Mesenteric fat pad (tissue), 1 donor: Measurements from ENCODE around the gene ADSL. TPM values are rescaled to one million over a fixed set of nuclear protein-coding genes. Genes with fewer than 3 reads are reported as not detected.

Experiments used
- DNase-seq: peaks from one replicate; pipeline ENCODE4 v3.0.0-alpha.2; 2020; ENCODE audit warnings: low spot score
- total RNA-seq: library from RNA; stranded (reverse); fragmentation: NEBNext Ultra II Directional; extraction: Animal tissue kit (Norgen Biotek cat#: 25700); gene quantifications from one replicate; pipeline ENCODE4 v1.2.1, GENCODE V29; 2021
- donor health status: DM: yes; HTN: yes; CAD: no.

ADSL gene
- total RNA-seq, 1 donor from 2014 or later: 55.1 TPM

DNA sequence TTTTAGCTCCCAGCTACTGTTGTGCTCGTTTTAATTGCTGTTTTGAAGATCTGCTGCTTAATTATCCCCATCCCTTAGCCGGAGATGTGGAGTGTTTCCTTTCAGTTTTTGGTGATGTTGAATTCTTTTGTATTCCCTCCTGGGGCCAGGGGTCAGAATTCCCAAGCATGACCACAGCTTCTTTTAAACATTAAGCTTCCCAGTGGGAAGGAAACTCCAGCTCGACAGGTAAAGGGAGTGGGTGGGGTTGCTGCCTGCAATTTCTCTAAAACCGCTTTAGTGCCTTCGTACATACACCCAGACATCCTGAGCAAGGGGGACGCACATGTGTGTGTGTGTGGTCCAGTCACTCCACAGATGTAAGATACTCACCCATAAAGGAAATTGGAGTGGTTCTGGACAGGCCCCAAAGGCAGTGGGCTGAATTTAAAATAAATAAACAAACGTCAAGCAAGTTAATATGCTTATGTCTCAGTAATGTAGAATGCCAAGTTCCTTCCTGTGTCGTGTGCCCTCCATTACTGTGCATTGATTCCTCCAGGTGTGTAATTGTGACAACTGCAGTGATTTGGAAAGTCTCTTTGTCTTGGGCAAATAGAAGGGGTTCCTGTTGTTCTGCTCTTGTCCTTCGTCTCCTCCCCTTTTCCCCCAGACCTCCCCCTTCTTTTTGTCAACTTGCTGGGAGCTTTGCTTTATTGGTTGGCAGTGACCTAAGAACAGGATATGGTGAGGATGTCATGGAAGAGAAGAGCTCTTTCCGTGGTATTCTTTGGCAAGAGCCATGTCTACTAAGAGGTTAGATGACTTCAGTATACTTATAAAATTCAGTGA lies 19.2 kb upstream of the ADSL start:
- no peak for DNase-seq

- no peak for DNase-seq
Measured at GRCh38 chr22:40328546-40329456, 17.5 kb upstream of the ADSL start.

- no peak for DNase-seq
Measured at GRCh38 chr22:40329466-40329865, 16.8 kb upstream of the ADSL start.

DNA sequence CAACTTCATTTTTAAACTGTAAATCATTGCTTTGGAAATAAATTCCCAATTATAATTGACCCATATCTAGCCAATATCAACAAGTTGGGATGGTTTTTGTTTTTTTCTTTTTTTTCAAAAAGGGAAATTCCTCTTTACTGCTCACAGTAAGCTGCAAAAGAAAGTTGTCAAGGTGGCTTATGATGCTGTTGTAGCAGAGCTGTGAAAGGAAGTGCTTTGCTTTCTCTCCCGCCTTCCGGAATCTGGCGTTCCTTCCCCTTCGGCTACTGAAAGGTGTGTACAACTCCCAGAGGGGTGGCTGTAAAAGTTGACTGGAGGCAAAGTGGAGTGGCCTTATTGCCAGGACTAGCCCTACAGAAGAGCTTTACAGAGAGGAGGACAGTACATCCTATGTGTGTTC lies 16.2 kb upstream of the ADSL start:
- no peak for DNase-seq

- no peak for DNase-seq
Measured at GRCh38 chr22:40330615-40331014, 15.7 kb upstream of the ADSL start.

- DNase-seq: no peak
Measured at GRCh38 chr22:40331706-40332105, 14.6 kb upstream of the ADSL start.

GRCh38 chr22:40332319-40332781 lies 13.9 kb upstream of the ADSL start:
- DNase-seq: no peak

GRCh38 chr22:40334060-40334459 lies 12.2 kb upstream of the ADSL start:
- no peak for DNase-seq

GRCh38 chr22:40334899-40335298 lies 11.4 kb upstream of the ADSL start:
- no peak for DNase-seq

DNA sequence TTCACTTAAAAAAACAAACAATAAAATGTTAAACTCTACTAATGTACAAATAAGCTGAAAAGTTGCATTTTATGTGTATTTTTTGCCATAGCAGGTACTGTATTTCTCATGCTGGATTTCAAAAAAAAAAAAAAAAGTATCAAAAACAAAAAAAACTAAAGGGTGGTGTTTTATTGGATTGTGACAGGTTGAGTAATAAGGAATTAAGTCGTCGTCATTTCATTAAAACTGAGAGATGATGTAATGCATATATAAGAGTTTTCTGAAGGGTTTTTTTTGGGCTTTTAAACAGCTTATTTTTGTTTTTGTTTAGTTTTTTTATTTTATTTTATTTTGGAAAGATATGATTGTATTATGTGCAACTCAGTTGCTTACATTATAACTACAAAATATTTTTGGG lies 10.9 kb upstream of the ADSL start:
- no peak for DNase-seq

GRCh38 chr22:40340044-40340443 lies 6.3 kb upstream of the ADSL start:
- no peak for DNase-seq

GRCh38 chr22:40341604-40342003 lies 4.7 kb upstream of the ADSL start:
- DNase-seq: no peak

DNA sequence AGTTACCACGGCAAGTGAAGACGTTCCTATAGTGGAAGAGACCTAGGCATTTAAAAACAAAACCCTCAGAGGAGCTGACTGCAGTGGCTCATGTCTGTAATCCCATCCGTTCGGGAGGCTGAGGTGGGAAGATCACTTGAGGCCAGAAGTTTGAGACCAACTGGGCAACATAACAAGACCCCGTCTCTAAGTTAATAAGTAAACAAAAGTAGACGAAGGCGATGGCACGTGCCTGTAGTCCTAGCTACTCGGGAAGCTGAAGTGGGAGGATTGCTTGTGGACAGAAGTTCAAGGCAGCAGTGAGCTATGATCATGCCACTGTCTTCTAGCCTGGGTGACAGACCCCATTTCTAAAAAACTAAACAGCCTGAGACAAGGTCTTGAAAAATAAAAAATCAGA lies 3.8 kb upstream of the ADSL start:
- no peak for DNase-seq

DNA sequence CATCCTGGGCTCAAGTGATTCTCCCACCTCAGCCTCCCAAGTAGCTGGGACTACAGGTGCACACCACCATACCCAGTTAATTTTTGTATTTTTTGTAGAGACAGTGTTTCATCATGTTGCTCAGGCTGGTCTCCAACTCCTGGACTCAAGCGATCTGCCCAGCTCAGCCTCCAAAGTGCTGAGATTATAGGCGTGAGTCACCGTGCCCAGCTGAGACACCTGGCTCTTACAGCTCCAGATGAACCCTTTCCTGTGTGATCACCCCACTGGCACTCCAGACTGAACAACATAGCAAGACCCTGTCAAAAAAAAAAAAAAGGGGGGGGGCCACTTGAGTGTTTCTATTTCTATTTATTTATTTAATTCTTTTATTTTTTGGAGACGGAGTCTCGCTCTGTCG lies 1.0 kb upstream of the ADSL start:
- DNase-seq: no peak

- no peak for DNase-seq
Measured at GRCh38 chr22:40345815-40346184, 500 bp upstream of the ADSL start.

GRCh38 chr22:40347300-40347699 lies 1.0 kb downstream of the ADSL start:
- no peak for DNase-seq

- DNase-seq: no peak
Measured at GRCh38 chr22:40348025-40348658, 1.8 kb downstream of the ADSL start.

GRCh38 chr22:40352763-40353162 lies 6.5 kb downstream of the ADSL start:
- no peak for DNase-seq

DNA sequence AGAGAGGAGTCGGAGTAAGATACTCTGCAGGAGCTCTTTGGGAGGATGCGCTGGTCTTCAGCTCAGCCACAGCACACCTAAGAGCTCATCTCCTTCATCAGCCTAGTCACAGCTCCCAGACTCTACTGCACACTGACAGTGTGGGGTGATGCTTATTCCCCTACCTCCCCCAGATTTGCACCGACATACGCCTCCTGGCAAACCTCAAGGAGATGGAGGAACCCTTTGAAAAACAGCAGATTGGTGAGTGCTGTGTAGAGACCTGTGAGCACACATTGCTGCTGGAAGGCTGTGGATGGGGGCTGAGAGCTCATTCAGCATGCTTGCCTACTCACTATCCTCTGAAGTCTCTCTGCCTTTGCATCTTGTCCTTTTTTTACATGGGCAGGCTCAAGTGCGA lies 14.8 kb downstream of the ADSL start:
- no peak for DNase-seq

DNA sequence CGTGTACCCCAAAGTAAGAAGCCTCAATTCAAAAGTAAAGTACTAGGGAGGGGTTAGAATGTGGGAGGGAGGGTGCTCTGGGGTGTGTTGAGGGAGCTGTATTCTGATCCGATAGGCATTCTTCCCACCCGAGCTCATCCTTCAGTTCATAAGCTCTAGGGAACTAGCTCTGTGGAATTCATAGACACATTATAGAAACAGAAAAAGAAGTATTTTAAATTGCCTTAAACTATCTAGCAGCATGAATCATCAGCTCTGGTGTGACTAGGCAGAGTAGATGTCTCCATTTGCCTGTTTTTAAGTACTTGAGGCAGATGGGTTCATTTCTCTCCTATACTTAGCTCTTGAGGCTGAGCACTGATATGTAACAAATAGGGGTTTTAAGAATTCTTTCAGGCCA lies 16.8 kb downstream of the ADSL start:
- DNase-seq: no peak

DNA sequence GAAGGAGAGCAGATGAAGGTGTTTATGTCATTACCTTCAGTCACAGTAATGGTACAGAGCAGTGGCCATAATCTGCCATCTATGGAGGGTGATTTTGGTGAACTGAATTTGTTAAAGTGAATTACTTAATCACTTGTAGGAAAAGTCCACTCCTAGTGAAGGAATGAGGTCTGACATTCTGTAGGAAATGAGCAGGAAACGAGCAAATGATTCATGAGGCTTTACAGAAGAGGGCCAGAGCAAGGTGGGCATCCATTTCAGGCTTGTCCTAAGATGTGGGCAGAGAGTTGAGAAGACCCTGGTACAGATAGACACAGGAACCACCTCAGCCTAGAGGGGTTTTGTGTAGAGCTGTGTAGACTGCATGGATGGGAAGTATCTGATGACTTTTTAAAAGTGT lies 18.1 kb downstream of the ADSL start:
- no peak for DNase-seq

- no peak for DNase-seq
Measured at GRCh38 chr22:40366068-40366467, 19.8 kb downstream of the ADSL start.
